Measurements from ENCODE around the gene SORCS2.

SORCS2 gene

GRCh38 chr4:7323461-7323871 lies 131.1 kb downstream of the SORCS2 start:
- DNase-seq, result no peak

- peak in 3 of 51 donors; percentile 36 to 83 (median 48) for DNase-seq
Measured at GRCh38 chr4:7323872-7324650, 131.7 kb downstream of the SORCS2 start.

- peak in 3 of 51 donors; percentile 41 to 83 (median 50) for DNase-seq
Measured at GRCh38 chr4:7324651-7325121, 132.3 kb downstream of the SORCS2 start.

- no peak for DNase-seq
Measured at GRCh38 chr4:7325541-7325940, 133.2 kb downstream of the SORCS2 start.

- DNase-seq, result no peak
Measured at GRCh38 chr4:7326306-7326692, 134.0 kb downstream of the SORCS2 start.

GRCh38 chr4:7326693-7327340 lies 134.5 kb downstream of the SORCS2 start:
- DNase-seq, result peak in 25 of 51 donors; percentile 19 to 72 (median 37)

GRCh38 chr4:7327341-7327885 lies 135.1 kb downstream of the SORCS2 start:
- DNase-seq, result no peak

- no peak for DNase-seq
Measured at GRCh38 chr4:7328162-7328912, 136.0 kb downstream of the SORCS2 start.

GRCh38 chr4:7328913-7329638 lies 136.7 kb downstream of the SORCS2 start:
- peak in 30 of 51 donors; percentile 18 to 78 (median 53) for DNase-seq

GRCh38 chr4:7330031-7330596 lies 137.8 kb downstream of the SORCS2 start:
- DNase-seq, result no peak

- no peak for DNase-seq
Measured at GRCh38 chr4:7330811-7331681, 138.7 kb downstream of the SORCS2 start.

- DNase-seq, result no peak
Measured at GRCh38 chr4:7331682-7332000, 139.3 kb downstream of the SORCS2 start.

- DNase-seq, result no peak
Measured at GRCh38 chr4:7332216-7333023, 140.1 kb downstream of the SORCS2 start.

GRCh38 chr4:7333024-7333780 lies 140.9 kb downstream of the SORCS2 start:
- no peak for DNase-seq

- DNase-seq, result no peak
Measured at GRCh38 chr4:7333801-7334421, 141.6 kb downstream of the SORCS2 start.

GRCh38 chr4:7334521-7335275 lies 142.4 kb downstream of the SORCS2 start:
- DNase-seq, result no peak

All from hypothalamus (tissue), 51 donors.